Testis (tissue), 3 donors: ENCODE measurements around the gene RALGPS2. TPM values are rescaled to one million over a fixed set of nuclear protein-coding genes. Genes with fewer than 3 reads are reported as not detected.

Experiments used
- DNase-seq: peaks from one replicate; pipeline ENCODE4 v3.0.0-alpha.2; 2019
- H3K27ac ChIP-seq, 2 donors: fragments of 200-600 bp; sonication (generic); one replicate each; pipeline ENCODE4 v1.5.1; 2019
- H3K27me3 ChIP-seq: fragments of 200-600 bp; sonication (generic); one replicate; pipeline ENCODE4 v1.5.1; 2019
- H3K36me3 ChIP-seq: fragments of 200-600 bp; sonication (generic); one replicate; pipeline ENCODE4 v1.5.1; 2017; ENCODE audit warnings: low read depth; ENCODE audit errors: missing control alignments
- H3K4me1 ChIP-seq: fragments of 200-600 bp; sonication (generic); one replicate; pipeline ENCODE4 v1.5.1; 2019
- H3K4me3 ChIP-seq, 2 donors: fragments of 200-600 bp; sonication (generic); one replicate each; pipeline ENCODE4 v1.5.1; 2017 to 2019
- H3K9me3 ChIP-seq: fragments of 200-600 bp; sonication (generic); one replicate; pipeline ENCODE4 v1.5.1; 2017
- POLR2A ChIP-seq: fragments of 450-650 bp; IDR thresholded peaks from one replicate; pipeline ENCODE4 v1.6.1; 2017; ENCODE audit warnings: antibody characterized with exemption, mild to moderate bottlenecking, moderate library complexity
- WGBS, 2 donors: methylation state at CpG; one replicate each; pipeline ENCODE4 v1.1.5; 2018; 5-methylcytosine and 5-hydroxymethylcytosine counted together
- intact Hi-C: fragments of 100-400 bp; cut with DNase I; formaldehyde crosslinking; loops from one replicate; pipeline ENCODE4 v1.15.1; 2023; ENCODE audit warnings: low total_unique reads
- polyA plus RNA-seq: library from polyadenylated mRNA; stranded (reverse); fragments of 350-450 nt; fragmentation: Illumina TruSeq; extraction: RNeasy Lipid Tissue Mini Kit (QIAGEN cat#74804); gene quantifications from one replicate; pipeline ENCODE4 v1.2.3, GENCODE V29; 2014; ENCODE audit warnings: low read depth, low replicate concordance; ENCODE audit not compliant: insufficient read depth
- total RNA-seq, 2 donors: library from RNA; depleted of rRNA; stranded (reverse); fragments of >200 nt; gene quantifications; one replicate each; pipeline ENCODE4 v1.2.3, GENCODE V29; 2016
- TF ChIP-seq, protein P1 (sequence below), 3 experiments: fragments of 450-650 bp in 2 of 3; fragments of 200-600 bp in 1 of 3; sonication (generic) in 1 of 3; IDR thresholded peaks; one replicate each; pipeline ENCODE4 v1.5.1; 2016 to 2019; ENCODE audit warnings: antibody characterized with exemption in 3 of 3, mild to moderate bottlenecking in 2 of 3, moderate library complexity in 1 of 3

RALGPS2 gene
- total and polyA plus RNA-seq, 3 donors from 2014 or later = 56.3 to 224 (median 78.6) TPM

DNA sequence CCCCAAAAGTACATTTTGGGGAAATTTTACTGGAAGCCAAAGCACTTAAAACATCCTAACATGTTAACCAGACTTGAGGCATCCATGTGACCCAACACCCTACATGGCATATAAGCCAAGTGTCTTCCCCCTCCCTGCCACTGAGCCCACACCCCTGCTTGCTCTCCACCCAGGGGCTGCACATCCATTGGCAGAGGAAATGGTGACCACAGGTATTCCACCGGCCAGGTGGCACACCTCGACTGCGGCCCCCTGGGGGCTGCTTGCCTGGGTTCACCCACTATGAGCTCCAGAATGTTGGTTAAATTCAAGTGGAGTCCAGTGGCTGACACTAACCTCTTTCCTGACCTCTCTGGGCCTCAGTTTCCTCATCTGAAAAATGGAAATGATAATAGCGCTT lies 236.3 kb downstream of the RALGPS2 start:
- Histone ChIP-seq H3K36me3 (no peaks in the 10 kb centered on the region), H3K4me1 (peaks cover 4% of the 10 kb centered on the region), H3K27ac (no peak overlapping the region), H3K9me3 (no peaks in the 10 kb centered on the region), H3K27me3 (no peaks in the 10 kb centered on the region), H3K4me3 (no peak overlapping the region)
- 97 to 99% methylated on average over 4 of the region's 4 CpGs for WGBS, 2 donors
- TF ChIP-seq POLR2A = no peak
- TF ChIP-seq, protein P1, sequence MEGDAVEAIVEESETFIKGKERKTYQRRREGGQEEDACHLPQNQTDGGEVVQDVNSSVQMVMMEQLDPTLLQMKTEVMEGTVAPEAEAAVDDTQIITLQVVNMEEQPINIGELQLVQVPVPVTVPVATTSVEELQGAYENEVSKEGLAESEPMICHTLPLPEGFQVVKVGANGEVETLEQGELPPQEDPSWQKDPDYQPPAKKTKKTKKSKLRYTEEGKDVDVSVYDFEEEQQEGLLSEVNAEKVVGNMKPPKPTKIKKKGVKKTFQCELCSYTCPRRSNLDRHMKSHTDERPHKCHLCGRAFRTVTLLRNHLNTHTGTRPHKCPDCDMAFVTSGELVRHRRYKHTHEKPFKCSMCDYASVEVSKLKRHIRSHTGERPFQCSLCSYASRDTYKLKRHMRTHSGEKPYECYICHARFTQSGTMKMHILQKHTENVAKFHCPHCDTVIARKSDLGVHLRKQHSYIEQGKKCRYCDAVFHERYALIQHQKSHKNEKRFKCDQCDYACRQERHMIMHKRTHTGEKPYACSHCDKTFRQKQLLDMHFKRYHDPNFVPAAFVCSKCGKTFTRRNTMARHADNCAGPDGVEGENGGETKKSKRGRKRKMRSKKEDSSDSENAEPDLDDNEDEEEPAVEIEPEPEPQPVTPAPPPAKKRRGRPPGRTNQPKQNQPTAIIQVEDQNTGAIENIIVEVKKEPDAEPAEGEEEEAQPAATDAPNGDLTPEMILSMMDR (IDR thresholded peaks at IDR 0.05) = no peak
- no peak for DNase-seq
- intact Hi-C loops = no loop called here

DNA sequence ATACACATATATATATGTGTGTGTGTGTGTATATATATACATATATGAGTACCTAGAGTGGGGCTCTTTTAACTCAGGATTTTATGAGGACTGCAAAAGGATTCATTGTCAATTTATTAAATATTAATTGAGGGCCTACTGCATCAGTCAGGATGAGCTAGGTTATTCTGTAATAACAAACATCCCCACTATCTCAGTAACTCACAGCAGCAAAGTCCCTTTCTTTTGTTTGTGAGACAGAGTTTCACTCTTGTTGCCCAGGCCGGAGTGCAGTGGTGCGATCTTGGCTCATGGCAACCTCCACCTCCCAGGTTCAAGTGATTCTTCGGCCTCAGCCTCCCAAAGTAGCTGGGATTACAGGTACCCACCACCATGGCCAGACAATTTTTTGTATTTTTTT lies 236.8 kb downstream of the RALGPS2 start:
- H3K4me1 ChIP-seq = peaks cover 4% of the 10 kb centered on the region
- H3K9me3 ChIP-seq = no peaks in the 10 kb centered on the region
- intact Hi-C loops = no loop called here
- TF ChIP-seq, protein P1 (IDR thresholded peaks at IDR 0.05) = no peak
- no peak for TF ChIP-seq POLR2A
- H3K27me3 ChIP-seq = no peaks in the 10 kb centered on the region
- DNase-seq = no peak
- 97 to 100% methylated on average over 3 of the region's 3 CpGs for WGBS, 2 donors
- no peaks in the 10 kb centered on the region for H3K36me3 ChIP-seq
- no peak overlapping the region for H3K4me3 ChIP-seq
- H3K27ac ChIP-seq = no peak overlapping the region

DNA sequence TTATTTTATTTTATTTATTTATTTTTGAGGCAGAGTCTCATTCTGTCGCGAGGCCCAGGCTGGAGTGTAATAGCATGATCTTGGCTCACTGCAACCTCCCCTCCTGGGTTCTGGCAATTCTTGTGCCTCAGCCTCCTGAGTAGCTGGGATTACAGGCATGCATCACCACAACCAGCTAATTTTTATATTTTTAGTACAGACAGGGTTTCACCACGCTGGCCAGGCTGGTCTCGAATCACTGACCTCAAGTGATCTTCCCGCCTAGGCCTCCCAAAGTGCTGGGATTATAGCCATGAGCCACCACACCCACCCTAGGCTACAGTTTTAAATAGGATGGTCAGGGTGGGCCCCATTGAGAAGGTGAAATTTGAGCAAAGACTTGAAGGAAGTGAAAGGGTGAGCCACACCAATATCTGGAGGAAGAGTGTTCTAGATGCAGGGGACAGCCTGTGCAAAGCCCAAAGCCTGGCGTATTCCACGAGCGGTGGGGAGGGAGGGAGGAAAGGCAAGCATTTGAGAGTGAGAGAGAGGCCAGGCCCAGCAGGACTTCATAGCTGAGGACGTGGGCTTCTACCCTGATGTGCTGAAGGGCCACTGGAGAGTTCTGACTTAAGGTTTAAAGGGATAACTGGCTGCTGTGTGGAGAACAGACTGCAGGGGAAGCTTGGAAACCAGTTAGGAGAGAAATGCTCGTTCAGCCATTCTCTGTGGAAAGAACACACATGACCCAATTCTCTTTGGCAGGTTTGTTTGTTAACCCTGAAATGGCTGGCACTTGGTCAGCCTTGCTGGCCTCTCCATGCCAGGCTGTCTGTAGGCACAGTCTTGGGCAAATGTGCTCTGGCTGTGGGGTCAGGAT lies 238.0 kb downstream of the RALGPS2 start:
- WGBS, 2 donors = 52 to 66% methylated on average over 10 of the region's 10 CpGs
- Histone ChIP-seq H3K27ac (peak overlapping the region in 1 of 2 donors; percentile 47), H3K27me3 (no peaks in the 10 kb centered on the region), H3K4me3 (no peak overlapping the region), H3K36me3 (no peaks in the 10 kb centered on the region), H3K4me1 (peaks cover 4% of the 10 kb centered on the region), H3K9me3 (no peaks in the 10 kb centered on the region)
- intact Hi-C loops = no loop called here
- no peak for TF ChIP-seq POLR2A
- TF ChIP-seq, protein P1 (IDR thresholded peaks at IDR 0.05) = no peak
- no peak for DNase-seq

DNA sequence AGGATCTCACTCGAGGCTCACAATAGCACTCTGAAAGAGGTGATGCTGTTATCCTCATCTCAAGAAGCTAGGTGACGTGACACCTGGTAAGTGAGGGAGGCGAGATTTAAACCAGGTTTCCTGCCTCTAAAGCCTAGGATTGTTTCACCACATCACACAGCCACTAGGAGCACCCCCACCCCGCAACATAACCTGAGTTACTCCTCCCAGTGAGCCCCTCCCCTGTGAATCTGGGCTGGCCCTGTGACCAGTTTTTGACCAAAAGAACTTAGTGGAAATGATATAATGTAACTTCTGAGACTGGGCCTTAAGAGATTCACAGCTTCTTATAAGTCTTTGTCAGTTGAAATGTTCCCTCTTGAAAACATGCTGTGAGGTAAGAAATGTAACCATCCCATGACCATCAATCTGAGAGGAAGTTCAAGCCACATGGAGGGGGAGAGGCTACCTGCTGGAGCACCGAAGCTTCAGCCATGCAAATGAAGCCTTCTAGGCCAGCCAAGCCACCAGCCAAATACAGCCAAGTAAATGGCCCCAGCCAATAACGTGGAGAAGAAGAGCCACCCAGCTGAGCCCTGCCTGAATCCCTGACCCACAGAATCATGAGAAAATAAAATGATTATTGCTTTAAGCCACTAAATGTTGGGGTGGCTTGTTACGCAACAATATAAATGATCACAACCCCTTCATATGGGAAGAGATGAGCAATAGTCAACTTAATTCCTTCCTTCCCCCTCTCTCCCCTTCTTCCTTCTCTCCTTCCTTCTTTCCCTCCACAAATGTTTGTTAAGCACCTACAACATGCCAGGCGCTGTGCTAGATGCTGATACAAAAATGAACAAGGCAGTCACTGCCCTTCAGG lies 239.7 kb downstream of the RALGPS2 start:
- Histone ChIP-seq H3K9me3 (no peaks in the 10 kb centered on the region), H3K27ac (no peak overlapping the region), H3K27me3 (no peaks in the 10 kb centered on the region), H3K4me1 (peaks cover 4% of the 10 kb centered on the region), H3K36me3 (no peaks in the 10 kb centered on the region), H3K4me3 (no peak overlapping the region)
- TF ChIP-seq POLR2A = no peak
- TF ChIP-seq, protein P1 (IDR thresholded peaks at IDR 0.05) = no peak
- 97 to 98% methylated on average over 8 of the region's 8 CpGs for WGBS, 2 donors
- DNase-seq = no peak
- intact Hi-C loops = no loop called here
